Breast epithelium (tissue), 4 donors: ENCODE results near the gene TRAF4. TPM values are rescaled to one million over a fixed set of nuclear protein-coding genes. Genes with fewer than 3 reads are reported as not detected.

Experiments used
- DNase-seq, 2 donors: peaks; one replicate each; pipeline ENCODE4 v3.0.0-alpha.2; 2019; ENCODE audit warnings: low spot score in 2 of 2
- H3K27ac ChIP-seq, 2 donors: fragments of 200-600 bp; sonication (generic) in 1 of 2; one replicate each; pipeline ENCODE4 v1.5.1; 2016 to 2019; ENCODE audit warnings: mild to moderate bottlenecking in 1 of 2
- H3K27me3 ChIP-seq, 2 donors: fragments of 200-600 bp; sonication (generic) in 1 of 2; one replicate each; pipeline versions ENCODE4 v1.5.1 to v1.6.0; 2017 to 2019; ENCODE audit warnings: control low read depth in 1 of 2, mild to moderate bottlenecking in 1 of 2
- H3K36me3 ChIP-seq: fragments of 200-600 bp; one replicate; pipeline ENCODE4 v1.5.1; 2019
- H3K4me1 ChIP-seq, 2 donors: fragments of 200-600 bp; sonication (generic); one replicate each; pipeline ENCODE4 v1.5.1; 2016 to 2019; ENCODE audit warnings: control low read depth in 1 of 2
- H3K4me3 ChIP-seq, 3 donors: fragments of 200-600 bp; sonication (generic); 1 replicate in 2 of 3; 2 replicates in 1 of 3; pipeline ENCODE4 v1.5.1; 2016 to 2019; ENCODE audit warnings: mild to moderate bottlenecking in 3 of 3, moderate library complexity in 2 of 3
- H3K9me3 ChIP-seq, 2 donors: fragments of 200-600 bp; sonication (generic) in 1 of 2; one replicate each; pipeline ENCODE4 v1.5.1; 2016 to 2019; ENCODE audit warnings: control low read depth in 1 of 2
- CTCF ChIP-seq, 3 donors: fragments of 450-650 bp; IDR thresholded peaks; one replicate each; pipeline ENCODE4 v1.5.1; 2016 to 2017; ENCODE audit warnings: antibody characterized with exemption in 3 of 3, mild to moderate bottlenecking in 3 of 3, moderate library complexity in 3 of 3
- POLR2A ChIP-seq: fragments of 450-650 bp; IDR thresholded peaks from one replicate; pipeline ENCODE4 v1.6.1; 2016; ENCODE audit warnings: antibody characterized with exemption, mild to moderate bottlenecking, moderate library complexity
- POLR2AphosphoS5 ChIP-seq, 3 donors: sonication (generic); formaldehyde crosslinking; IDR thresholded peaks; one replicate each; pipeline ENCODE4 v1.6.1; 2017; ENCODE audit warnings: antibody characterized with exemption in 3 of 3
- intact Hi-C: fragments of 100-400 bp; cut with DNase I; formaldehyde crosslinking; loops from one replicate; pipeline ENCODE4 v1.15.1; 2023; ENCODE audit warnings: low total_unique reads
- total RNA-seq, 3 donors: library from RNA; depleted of rRNA; stranded (reverse); fragments of >200 nt; gene quantifications; one replicate each; pipeline ENCODE4 v1.1.0, GENCODE V29; 2016

TRAF4 gene
- total RNA-seq, 3 donors from 2014 or later = 12.3 to 63.6 (median 48.9) TPM

- Histone ChIP-seq H3K27ac (peak overlapping the region; percentile 95 to 98), H3K4me3 (peak overlapping the region; percentile 72 to 97 (median 93)), H3K36me3 (no peaks in the 10 kb centered on the region), H3K9me3 (no peaks in the 10 kb centered on the region), H3K4me1 (peaks cover 0 to 27% of the 10 kb centered on the region in 2 donors), H3K27me3 (no peaks in the 10 kb centered on the region)
- DNase-seq = no peak
- TF ChIP-seq POLR2AphosphoS5 (IDR thresholded peaks at IDR 0.05) (peak in 1 of 3 donors; percentile 4), POLR2A (no peak), CTCF (IDR thresholded peaks at IDR 0.05) (no peak)
- intact Hi-C loops = no loop called here
Observed at GRCh38 chr17:28716740-28717577, 26.9 kb upstream of the TRAF4 start.

- peak within 1 kb of the TSS; percentile 72 to 97 (median 93) for H3K4me3 ChIP-seq
- H3K9me3 ChIP-seq = no peaks in the 10 kb centered on the region
- no peaks in the 10 kb centered on the region for H3K27me3 ChIP-seq
- H3K27ac ChIP-seq = peak within 1 kb of the TSS; percentile 95 to 98
- H3K36me3 ChIP-seq = no peaks in the 10 kb centered on the region
- intact Hi-C loops = no loop called here
- peaks cover 0 to 27% of the 10 kb centered on the region in 2 donors for H3K4me1 ChIP-seq
- peak; percentile 66 to 76 for DNase-seq
- TF ChIP-seq POLR2AphosphoS5 (IDR thresholded peaks at IDR 0.05) (peak; percentile 54 to 65 (median 61)), POLR2A (no peak), CTCF (IDR thresholded peaks at IDR 0.05) (no peak)
Observed at GRCh38 chr17:28717578-28718332, 26.1 kb upstream of the TRAF4 start, which contains the start of gene RAB34. TSS of gene RAB34 (minus strand) at chr17:28717868. CDS start at chr17:28717266, 602 bp downstream.

- Histone ChIP-seq H3K27ac (peak overlapping the region; percentile 95 to 98), H3K27me3 (no peaks in the 10 kb centered on the region), H3K9me3 (no peaks in the 10 kb centered on the region), H3K36me3 (no peaks in the 10 kb centered on the region), H3K4me1 (peaks cover 0 to 27% of the 10 kb centered on the region in 2 donors), H3K4me3 (peak overlapping the region; percentile 72 to 97 (median 93))
- TF ChIP-seq POLR2A = no peak
- TF ChIP-seq POLR2AphosphoS5 (IDR thresholded peaks at IDR 0.05) = peak in 1 of 3 donors; percentile 9
- no peak for TF ChIP-seq CTCF (IDR thresholded peaks at IDR 0.05)
- no peak for DNase-seq
- intact Hi-C loops = no loop called here
Observed at GRCh38 chr17:28718333-28719020, 25.3 kb upstream of the TRAF4 start.

- intact Hi-C loops = no loop called here
- peak in 1 of 3 donors; percentile 23 for TF ChIP-seq POLR2AphosphoS5 (IDR thresholded peaks at IDR 0.05)
- peak in 1 of 3 donors; percentile 18 for TF ChIP-seq CTCF (IDR thresholded peaks at IDR 0.05)
- no peak for TF ChIP-seq POLR2A
- no peak for DNase-seq
- peaks cover 0 to 27% of the 10 kb centered on the region in 2 donors for H3K4me1 ChIP-seq
- peak overlapping the region; percentile 95 to 98 for H3K27ac ChIP-seq
- no peaks in the 10 kb centered on the region for H3K9me3 ChIP-seq
- peak overlapping the region; percentile 80 to 97 (median 93) for H3K4me3 ChIP-seq
- no peaks in the 10 kb centered on the region for H3K36me3 ChIP-seq
- H3K27me3 ChIP-seq = no peaks in the 10 kb centered on the region
Observed at GRCh38 chr17:28719021-28719433, 24.8 kb upstream of the TRAF4 start.
